CD4-positive, alpha-beta T cell treated with Interleukin-21 for 1 hour (primary cell): Measurements from ENCODE around the gene ALX1.

Experiments
- DNase-seq: peaks from one replicate; pipeline ENCODE4 v3.0.0-alpha.2; 2020

Gene ALX1

DNA sequence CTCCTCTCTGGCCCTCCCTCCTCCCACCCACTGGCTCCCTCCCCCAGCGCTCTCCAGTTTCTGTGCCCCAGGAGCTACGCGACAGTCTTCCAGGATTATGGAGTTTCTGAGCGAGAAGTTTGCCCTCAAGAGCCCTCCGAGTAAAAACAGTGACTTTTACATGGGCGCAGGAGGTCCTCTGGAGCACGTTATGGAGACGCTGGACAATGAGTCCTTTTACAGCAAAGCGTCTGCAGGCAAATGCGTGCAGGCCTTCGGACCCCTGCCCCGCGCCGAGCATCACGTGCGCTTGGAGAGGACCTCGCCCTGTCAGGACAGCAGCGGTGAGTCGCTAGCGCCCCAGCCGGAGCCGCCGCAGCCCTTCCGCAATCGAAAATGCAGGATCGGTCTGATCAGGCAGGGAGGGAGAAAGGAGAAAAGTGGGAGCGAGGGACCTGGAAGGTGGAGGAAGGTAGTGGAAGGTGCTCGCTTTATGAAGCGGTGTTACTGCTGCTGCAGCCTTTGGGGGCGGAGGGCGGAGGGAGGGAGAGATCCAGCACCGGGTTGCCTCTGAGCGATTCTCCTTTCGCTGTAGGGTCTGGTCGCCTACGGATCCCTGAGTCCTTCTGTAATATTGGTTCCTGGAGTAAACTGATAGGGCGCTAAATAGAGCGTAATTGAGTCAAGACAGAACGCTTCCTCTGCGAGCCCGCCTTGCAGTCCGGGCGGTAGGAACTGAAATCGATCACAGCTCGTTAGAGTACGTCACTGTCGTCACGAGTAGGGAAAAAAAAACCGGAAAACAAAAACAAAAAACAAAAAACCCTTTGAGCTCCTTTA, at the start of gene ALX1:
TSS of gene ALX1 (plus strand) at position 56 of the 819 bp plus-strand sequence. CDS start at position 98, 42 bp downstream.
- DNase-seq = no peak

DNA sequence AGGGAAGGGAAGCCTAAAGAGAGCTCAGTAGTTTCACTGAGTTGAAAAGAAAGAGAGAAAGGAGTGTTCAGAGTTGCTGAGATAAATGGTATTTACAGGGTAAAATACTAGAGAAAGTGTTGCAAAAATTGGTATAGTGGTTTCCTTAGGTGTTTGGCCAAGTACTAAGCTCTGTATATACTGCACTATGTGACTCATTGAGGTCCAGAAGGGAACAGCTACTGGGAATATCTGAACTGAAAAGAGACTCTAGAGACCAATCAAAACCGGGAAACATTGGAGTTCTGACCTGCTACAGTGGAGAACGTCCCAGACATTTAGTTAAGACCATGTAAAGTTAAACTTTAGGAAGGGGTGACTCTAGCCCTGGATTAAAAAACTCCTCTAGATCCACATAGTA, 42.7 kb upstream of the ALX1 start:
- no peak for DNase-seq

DNA sequence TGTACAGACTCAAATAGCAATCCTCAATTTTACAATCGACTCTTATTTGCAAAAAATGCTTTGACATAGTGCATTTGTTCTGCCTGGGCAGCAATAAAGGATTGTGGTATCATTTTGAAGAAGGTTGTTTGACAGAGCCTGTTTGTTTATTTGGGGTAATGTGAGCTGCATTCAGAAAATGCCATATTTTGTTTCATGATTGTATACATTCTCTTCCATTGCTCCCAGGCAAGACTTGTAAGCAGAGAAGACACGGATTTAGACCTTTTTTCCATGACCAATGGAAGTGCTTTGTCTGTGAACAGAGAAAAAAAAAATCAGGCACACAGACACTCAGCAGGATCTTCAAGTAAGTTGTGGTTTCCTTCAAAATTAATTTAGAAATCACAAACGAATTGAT, 35.5 kb upstream of the ALX1 start:
- no peak for DNase-seq

DNA sequence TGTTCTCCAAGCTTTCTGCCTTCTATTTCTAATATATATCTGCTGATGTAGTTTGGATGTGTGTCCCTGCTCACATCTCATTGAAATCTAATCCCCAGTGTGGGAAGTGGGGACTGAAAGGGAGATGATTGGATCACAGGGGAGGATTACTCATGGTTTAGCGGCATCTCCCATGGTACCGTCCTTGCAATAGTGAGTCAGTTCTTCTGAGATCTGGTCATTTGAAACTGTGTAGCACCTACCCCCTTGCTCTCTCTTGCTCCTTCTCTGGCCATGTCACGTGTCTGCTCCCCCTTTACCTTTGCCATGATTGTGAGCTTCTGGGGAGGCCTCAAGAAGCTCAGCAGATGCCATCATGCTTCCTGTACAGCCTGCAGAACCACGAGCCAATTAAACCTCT, 26.2 kb upstream of the ALX1 start:
- no peak for DNase-seq

DNA sequence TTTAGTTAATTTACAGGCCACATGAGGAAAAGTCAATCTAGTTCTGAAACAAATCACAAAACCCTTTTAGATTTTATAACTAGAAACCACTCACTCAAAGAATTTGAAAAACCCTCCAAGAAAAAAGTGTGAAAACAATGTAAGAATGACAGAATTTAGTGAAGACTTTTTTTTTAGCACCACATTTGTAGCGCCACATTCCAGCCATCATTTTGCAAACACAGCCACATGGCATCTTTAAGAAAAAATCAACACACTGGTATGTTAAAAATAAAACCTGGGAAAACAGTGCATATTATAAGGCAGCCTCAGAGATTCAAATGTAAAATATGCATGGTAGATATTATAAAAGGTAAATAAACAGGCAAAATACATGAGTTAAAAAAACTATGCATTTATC, 22.3 kb upstream of the ALX1 start:
- DNase-seq = no peak

DNA sequence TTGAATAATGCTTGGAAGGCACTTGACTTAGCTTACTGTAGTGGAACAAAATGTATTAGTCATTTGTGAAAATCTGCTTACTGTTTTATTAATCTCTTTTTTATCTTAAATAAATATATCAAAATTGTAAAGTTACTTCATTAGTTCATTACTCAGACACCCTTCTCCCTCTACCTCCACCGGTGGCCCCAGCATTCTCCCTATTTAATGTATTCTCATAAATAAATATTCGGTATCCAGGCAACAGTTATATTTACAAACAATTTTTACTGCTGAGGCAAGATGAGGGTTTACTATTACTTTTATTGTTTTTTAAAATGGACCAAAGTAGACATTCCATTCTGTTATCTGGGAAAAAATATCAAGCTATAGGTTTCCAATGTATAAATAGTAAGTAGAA, 19.6 kb upstream of the ALX1 start:
- no peak for DNase-seq

DNA sequence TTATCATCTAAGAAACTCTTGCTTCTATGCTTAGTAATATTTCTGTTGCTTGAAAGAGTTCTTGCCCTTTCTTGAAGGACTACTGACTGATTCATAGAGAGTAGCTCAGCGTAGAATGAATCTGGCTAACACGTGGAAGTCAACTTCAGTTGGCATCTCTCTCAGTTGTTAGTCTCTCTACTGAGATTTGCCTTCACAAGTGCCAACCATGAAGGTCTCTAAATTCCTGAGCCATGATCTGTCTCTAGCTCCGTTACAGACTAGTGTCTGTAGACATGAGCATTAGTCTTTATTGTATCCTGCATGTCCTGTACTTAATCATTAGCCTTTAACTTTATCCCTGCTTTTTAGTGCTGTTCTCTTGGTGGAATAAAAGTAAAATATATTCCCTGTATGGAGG, 19.1 kb upstream of the ALX1 start:
- no peak for DNase-seq

DNA sequence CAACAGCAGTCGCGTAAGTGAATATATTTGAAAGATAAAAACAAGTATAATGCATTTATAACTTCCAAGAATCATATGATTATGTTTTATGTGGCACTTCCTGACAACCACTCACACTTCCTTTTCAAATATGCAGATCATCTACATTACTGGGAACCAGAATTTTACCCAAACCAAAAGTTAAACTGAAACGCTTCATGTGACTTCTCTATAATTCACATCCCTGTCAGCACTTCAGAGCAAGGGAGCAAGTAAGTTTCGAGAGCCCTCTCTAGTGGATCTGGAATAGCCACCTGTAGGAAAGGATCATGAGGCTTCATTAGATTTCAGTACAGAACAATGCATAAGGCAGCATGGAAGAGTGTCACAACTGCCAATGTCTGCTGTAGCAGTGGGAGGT, 13.7 kb upstream of the ALX1 start:
- DNase-seq = no peak

DNA sequence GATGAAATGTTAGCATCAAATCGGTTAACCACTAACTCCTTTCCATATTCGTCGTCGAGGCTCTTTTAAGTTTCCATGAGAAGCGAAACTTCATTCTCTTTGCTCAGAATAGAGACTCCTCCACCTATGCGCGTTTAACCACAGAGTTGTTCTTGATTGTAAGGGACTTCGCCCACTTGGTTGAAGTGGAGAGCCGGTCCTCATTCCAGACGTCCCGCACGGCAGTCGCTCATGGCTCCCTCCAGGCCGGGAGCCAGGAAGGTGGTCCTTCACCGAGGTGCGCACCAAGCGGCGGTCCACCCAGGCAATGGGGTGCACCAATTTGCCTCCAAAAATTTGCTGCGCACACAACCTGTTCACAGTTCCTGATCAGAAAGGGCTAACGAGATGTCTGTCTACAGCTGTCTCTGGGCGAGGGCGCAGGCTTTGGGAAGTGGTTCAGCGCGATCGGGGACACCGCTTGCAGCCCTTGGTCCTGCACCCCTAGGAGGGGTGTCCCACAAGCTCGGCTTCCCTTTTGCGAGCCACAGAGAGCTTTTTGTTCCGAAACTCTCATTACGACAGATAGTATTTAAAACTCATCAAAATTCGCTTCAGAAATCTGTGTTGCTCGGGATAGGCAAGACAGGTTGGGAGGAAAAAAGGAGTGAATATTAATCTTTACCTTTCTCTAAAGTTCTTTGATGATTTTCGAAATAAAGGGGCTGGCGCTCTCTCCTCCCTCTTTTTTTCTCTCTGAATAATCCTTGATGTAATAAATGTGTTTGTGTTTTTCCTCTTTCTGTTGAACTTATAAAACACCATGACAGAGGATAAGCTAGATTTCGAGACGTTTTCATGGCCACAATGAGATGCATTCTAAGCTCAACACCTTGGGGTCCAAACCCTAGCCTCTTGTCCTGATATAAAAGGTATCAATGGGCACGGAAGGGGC, 6.4 kb upstream of the ALX1 start:
- no peak for DNase-seq

DNA sequence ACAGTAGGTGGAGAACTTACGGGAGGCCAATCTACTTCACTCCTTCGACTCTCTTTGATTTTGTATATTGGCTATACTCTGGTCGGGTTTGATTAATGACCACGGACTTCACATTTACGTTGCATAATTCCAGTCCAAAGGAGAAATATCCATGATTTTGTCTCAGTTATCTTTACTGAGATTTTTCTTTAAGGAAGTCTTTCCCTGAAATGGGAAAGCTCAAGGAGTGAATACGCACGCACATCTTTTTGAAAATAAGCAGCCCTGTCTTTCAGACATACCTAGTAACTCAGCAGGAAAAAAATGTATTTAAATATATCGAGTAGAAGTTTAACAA, 5.7 kb upstream of the ALX1 start:
- no peak for DNase-seq

DNA sequence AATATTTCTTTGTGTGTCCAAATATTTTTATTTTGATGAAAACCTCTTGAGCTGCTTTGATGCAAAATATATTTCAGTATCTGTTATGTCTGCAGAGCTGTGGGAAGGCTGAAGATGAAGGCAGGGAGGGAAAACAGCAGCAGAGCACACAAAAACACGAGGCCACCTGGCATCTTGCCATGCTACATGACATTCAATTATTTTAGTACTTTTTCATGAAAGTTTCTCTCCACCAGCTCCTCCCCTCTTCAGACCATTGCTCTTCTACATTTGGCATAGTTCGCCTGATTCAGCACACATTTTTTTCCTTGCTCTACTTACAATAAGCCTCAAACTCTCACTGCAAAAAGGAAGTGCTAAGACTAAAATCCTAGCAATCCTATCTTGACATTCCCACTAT, 4.6 kb upstream of the ALX1 start:
- no peak for DNase-seq

DNA sequence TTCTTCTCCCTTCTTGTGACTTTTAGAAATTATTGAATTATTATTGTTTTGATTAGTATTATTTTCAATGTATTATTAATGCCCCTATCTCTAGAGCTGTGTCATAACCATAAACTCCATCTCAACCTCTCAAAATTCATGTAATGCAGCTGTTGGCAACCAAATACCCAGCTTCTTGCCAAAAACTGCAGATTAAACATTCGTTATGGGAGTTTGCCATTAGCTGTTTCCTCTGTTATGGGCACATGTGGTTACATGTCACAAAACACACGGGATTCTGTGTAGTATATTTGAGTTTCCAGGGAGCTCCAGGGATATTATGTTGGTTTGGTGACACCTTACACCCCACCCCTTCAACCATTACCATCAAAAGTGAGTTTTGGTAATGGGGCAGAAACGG, 2.8 kb upstream of the ALX1 start:
- no peak for DNase-seq

DNA sequence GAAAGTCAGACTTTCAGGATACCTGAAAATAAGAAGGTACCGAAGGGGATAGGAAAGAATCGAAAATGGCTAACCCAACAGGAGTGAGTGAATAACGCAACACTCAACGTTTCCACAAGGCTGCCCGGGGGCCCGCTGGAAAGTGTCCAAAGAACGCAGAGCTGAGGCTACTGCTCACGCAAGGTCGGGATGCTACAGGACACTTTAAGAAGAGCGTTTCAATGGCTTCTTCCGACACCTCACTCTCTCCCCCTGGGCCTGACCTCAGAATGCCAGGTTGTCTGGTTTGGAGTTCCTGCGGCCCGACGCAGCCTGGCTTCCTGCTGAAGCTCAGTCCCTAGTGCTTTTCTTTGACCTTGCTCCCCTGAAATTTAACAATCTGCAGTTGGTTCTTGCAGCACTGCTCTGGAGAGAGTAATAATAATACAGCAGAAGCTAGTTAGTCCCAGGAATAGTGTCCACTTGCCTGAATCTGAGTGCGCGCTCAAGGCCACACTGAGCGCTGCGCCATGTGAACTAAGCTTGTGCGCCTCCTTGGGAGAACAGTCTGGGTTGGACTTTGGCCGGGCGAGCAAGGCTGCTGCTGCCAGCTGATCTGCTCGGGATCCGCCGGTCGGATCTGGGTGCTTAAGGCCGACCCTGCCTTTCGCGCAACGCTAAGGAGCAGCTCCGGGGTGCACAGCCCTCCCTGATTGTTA, 2.0 kb upstream of the ALX1 start:
- DNase-seq = no peak

DNA sequence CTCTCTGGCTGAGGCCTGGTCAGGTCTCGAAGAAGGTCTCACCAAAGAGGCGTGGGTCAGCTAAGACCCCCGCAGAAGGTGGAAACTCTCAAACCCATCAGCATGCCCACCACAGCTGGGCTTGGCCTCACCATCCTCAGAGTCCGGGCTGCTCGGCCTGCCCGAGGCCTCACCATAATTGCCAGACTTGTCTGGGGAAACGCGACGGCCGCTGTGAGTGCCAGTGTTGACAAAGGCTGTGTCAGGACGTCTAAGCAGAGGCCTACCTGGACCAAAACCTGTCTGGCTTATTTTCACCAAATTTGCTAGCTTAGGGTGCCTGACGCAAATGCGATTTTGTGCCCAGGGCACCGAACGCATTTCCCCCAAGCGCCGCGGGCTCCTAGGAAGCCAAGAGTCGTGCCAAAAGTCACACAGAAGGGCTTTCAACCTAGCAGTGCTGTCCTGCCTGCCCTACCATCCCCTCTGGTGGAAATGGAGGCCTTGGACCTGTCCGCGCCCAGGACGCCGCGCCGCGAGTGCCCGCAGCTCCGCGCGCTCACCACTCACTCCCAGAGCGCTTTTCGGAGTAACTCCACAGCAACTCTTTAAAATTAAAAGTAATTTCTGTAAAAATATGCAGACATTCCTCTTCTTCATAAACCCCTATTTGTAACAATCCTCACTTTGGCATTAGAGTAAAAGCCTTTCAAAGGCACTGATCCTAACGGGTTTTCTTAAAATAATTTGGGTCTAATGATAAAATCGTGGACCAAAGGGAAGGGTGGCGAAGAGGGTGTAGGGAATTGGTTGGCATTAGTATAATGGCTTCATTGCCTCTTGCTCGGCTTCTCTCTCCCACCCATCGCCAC, 1.2 kb upstream of the ALX1 start:
- DNase-seq = no peak

DNA sequence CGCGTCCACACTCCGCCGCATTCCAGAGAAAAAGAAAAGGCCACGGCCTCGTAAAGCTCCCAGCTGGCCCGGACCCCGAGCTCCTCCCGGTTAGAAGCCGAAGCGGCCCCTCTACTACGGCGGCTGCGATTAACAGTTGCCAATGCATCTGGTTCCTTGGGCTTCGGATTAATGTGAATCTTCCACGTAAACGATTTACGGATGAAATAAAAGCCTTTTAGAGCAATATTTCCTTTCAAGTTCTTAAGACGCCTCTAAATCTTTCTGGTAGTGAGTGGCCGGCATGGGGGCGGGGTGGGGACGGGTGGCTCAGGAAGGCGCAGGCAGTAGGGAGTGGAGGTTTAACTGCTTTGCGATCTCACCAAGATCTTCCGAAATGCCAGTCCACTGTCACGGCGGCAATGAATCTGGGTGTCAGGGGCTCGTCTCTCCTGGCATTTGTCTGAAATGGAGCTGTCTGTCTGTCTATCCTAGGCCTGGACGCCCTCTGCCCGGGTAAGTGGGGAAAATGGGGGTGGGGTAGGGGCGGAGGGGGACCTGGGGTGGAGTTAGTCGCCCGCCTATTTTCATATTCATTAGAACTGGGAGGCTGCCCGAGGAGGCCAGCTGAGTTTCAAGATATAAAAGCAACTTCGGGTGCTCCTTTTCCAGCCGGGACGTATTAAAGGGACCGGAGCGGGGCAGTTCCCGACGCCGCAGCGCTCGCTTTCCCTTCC, 413 bp upstream of the ALX1 start:
- no peak for DNase-seq

DNA sequence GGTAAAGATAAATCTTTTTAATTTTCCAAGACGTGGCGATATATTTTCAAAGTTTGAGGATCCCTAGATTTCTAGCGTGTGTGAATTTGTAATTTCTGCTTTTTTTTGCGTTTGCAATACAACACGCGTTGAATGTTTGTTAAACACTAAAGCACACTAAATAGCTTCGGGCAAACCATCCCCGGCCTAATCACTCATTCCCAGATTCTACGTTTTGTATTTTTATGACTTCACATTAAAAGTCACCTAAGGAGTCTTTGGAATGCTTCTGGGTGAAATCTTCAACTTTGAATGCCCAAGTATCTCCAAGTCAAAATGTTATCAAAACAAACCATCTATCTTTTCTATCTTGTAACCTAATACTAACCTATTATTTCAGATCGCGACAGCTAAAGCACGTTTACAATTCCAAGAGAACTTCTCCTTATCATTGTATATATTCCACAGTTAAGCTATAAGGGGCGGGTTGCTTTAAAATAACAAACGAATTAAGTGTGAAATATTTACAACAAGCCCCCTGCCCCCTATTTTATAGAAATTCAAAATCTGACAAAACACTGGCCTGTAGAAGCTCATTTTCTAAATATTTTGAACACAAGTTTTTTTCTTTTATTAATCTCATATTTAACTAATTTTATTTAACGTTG, 1.1 kb downstream of the ALX1 start:
- DNase-seq = no peak

DNA sequence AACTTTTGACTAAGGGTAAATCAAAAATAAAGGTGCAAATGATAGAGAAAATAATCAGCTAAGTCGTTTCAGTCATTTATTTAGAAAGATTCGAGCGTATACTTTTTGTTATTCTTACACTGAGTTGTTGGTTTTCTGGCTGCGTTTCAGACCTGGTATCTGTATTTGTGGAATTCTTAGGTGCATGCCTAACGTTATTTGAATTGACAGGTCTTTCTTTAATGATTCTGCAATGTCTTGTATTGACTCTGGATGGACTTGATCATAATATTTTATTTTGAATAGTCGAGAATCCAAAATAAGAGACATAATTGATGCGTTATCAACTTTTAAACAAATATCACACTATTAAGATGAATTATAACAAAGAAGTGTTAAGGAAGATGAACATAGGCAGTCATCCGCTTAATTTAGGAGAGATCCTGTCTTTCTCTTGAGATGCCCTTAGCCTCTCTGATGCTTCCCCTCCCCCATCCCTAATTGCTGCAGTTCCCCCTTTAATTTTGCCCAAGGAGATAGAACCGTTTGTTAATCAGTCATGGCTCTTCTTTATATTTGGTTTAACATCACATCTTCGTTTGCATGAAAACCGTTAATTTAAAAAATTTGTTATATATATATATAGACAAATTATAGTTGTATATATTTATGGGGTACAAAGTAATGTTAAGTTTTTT, 1.8 kb downstream of the ALX1 start:
- no peak for DNase-seq

DNA sequence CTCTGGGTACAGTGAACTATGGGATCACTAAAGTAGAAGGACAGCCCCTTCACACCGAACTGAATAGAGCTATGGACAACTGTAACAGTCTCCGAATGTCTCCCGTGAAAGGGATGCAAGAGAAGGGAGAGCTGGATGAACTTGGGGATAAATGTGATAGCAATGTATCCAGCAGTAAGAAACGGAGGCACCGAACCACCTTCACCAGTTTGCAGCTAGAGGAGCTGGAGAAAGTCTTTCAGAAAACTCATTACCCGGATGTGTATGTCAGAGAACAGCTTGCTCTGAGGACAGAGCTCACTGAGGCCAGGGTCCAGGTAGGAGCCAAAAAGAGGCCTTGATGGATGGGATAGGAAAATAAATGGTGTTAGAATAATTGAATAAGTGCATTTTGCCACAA, 3.5 kb downstream of the ALX1 start:
- DNase-seq = no peak

DNA sequence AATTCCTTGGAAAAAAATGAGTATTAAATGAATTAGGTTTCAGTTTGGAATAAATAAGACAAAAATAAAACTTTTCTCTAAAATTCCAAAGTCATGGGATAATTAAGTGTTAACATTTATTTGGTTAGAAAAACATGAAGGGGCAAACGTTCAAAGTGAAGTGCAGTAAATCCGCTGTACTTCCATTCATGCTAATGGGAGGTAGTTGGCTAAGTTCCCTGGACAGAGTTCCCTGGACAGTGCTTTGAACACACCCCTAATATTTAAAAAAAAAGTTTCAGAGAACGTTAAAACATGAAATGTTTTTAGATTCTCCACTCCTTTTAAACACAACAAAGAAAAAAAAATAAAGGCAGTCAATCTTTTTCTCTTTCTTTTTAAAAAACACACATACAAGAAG, 16.3 kb downstream of the ALX1 start:
- no peak for DNase-seq

DNA sequence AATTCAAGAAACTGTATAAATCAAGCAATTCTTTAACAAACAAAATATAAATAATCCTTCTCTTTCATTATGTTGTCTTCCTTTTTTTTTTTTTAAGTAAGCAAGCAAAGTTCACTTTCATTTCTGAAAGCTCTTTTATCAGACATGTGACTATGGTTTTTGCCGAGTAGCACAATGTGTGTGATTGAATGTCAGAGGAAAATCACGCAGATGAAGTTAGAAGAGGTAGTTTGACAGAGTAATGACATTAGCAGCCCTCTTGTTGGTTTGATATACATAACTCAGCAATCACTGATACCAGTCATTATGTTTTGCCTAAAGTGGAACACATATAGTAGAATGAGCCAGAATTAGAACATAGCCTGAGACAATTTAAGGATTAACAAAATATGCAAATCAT, 19.0 kb downstream of the ALX1 start:
- no peak for DNase-seq

DNA sequence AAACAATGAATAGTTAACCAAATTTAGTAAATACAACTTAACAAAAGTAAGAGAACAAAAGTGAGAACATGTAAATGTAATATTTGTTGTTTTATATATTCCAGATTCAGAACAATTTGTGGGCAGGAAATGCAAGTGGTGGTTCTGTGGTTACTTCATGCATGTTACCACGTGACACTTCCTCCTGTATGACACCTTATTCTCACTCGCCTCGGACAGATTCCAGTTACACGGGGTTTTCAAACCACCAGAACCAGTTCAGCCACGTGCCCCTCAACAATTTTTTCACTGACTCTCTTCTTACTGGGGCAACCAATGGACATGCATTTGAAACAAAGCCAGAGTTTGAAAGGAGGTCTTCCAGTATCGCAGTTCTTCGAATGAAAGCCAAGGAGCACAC, 21.0 kb downstream of the ALX1 start:
- no peak for DNase-seq
